Activated CD4-positive, alpha-beta T cell treated with anti-CD3 and anti-CD28 coated beads, Interleukin-2, amount 10 ng/mL, durations not matched to agents 24 days and 14 days (primary cell): ENCODE results near the gene UGT1A6. TPM values are rescaled to one million over a fixed set of nuclear protein-coding genes. Genes with fewer than 3 reads are reported as not detected.
"Not testable (repeated sequence)": the region's sequence is repeated elsewhere in the genome, so short reads cannot be mapped to it uniquely, and the experiment has no call there.

Experiments used
- DNase-seq: peaks from one replicate; pipeline ENCODE4 v3.0.0; 2022
- H3K27ac Mint-ChIP-seq: one replicate; pipeline ENCODE4 v1.8.0; 2022; ENCODE audit warnings: mild to moderate bottlenecking, mixed read lengths
- H3K27me3 Mint-ChIP-seq: one replicate; pipeline ENCODE4 v1.8.0; 2022; ENCODE audit warnings: mixed read lengths
- H3K36me3 Mint-ChIP-seq: one replicate; pipeline ENCODE4 v1.8.0; 2022; ENCODE audit warnings: low read depth, mild to moderate bottlenecking, mixed read lengths
- H3K4me1 Mint-ChIP-seq: one replicate; pipeline ENCODE4 v1.8.0; 2021; ENCODE audit warnings: mixed read lengths
- H3K4me3 Mint-ChIP-seq: one replicate; pipeline ENCODE4 v1.8.0; 2022; ENCODE audit warnings: mild to moderate bottlenecking, moderate library complexity, mixed read lengths
- H3K9me3 Mint-ChIP-seq: one replicate; pipeline ENCODE4 v1.8.0; 2021; ENCODE audit warnings: mixed read lengths
- intact Hi-C: fragments of 100-400 bp; cut with micrococcal nuclease; formaldehyde crosslinking; loops from one replicate; pipeline ENCODE4 v1.15.1; 2023
- total RNA-seq: library from RNA; stranded (reverse); gene quantifications from 2 replicates; pipeline ENCODE4 v1.2.3, GENCODE V29; 2022

UGT1A6 gene
- total RNA-seq, result not detected in 2 replicates

- Mint-ChIP-seq H3K9me3 (no peaks in the 10 kb centered on the region), H3K4me3 (no peak within 1 kb of the TSS), H3K27ac (no peak within 1 kb of the TSS), H3K36me3 (no peaks in the 10 kb centered on the region), H3K27me3 (peaks cover 28% of the 10 kb centered on the region), H3K4me1 (no peaks in the 10 kb centered on the region)
- DNase-seq, result no peak
- intact Hi-C loops, result no loop called here
Measured at GRCh38 chr2:233692648-233693047, at the start of gene UGT1A6. UGT1A6 (plus strand) TSS chr2:233692890; CDS start chr2:233693005, 115 bp downstream.

GRCh38 chr2:233643128-233643527 is 49.6 kb upstream of the UGT1A6 start:
- Mint-ChIP-seq H3K4me3 (no peak overlapping the region), H3K36me3 (no peaks in the 10 kb centered on the region), H3K9me3 (peaks cover 5% of the 10 kb centered on the region), H3K4me1 (no peaks in the 10 kb centered on the region), H3K27me3 (peaks cover 3% of the 10 kb centered on the region), H3K27ac (no peak overlapping the region)
- intact Hi-C loops, result no loop called here
- no peak for DNase-seq

GRCh38 chr2:233646033-233646432 is 46.7 kb upstream of the UGT1A6 start:
- H3K27ac Mint-ChIP-seq, H3K9me3 Mint-ChIP-seq, H3K4me1 Mint-ChIP-seq, H3K4me3 Mint-ChIP-seq, H3K27me3 Mint-ChIP-seq, intact Hi-C loops, DNase-seq, H3K36me3 Mint-ChIP-seq: not testable (repeated sequence)

GRCh38 chr2:233650981-233651380 is 41.7 kb upstream of the UGT1A6 start:
- Mint-ChIP-seq H3K27ac (no peak overlapping the region), H3K9me3 (peaks cover 5% of the 10 kb centered on the region), H3K4me3 (no peak overlapping the region), H3K27me3 (peaks cover 14% of the 10 kb centered on the region), H3K4me1 (no peaks in the 10 kb centered on the region), H3K36me3 (no peaks in the 10 kb centered on the region)
- intact Hi-C loops, result no loop called here
- no peak for DNase-seq

- intact Hi-C loops, result no loop called here
- H3K4me3 Mint-ChIP-seq, result no peak overlapping the region
- no peak for DNase-seq
- no peaks in the 10 kb centered on the region for H3K4me1 Mint-ChIP-seq
- no peak overlapping the region for H3K27ac Mint-ChIP-seq
- H3K27me3 Mint-ChIP-seq, result peaks cover 14% of the 10 kb centered on the region
- no peaks in the 10 kb centered on the region for H3K36me3 Mint-ChIP-seq
- peaks cover 3% of the 10 kb centered on the region for H3K9me3 Mint-ChIP-seq
Measured at GRCh38 chr2:233651430-233651829, 41.3 kb upstream of the UGT1A6 start.

GRCh38 chr2:233654501-233654900 is 38.2 kb upstream of the UGT1A6 start:
- Mint-ChIP-seq H3K4me1 (no peaks in the 10 kb centered on the region), H3K9me3 (no peaks in the 10 kb centered on the region), H3K4me3 (no peak overlapping the region), H3K27ac (no peak overlapping the region), H3K27me3 (peaks cover 22% of the 10 kb centered on the region), H3K36me3 (no peaks in the 10 kb centered on the region)
- intact Hi-C loops, result no loop called here
- no peak for DNase-seq

GRCh38 chr2:233655043-233655442 is 37.6 kb upstream of the UGT1A6 start:
- H3K4me1 Mint-ChIP-seq, result no peaks in the 10 kb centered on the region
- no peaks in the 10 kb centered on the region for H3K36me3 Mint-ChIP-seq
- intact Hi-C loops, result no loop called here
- no peak for DNase-seq
- H3K4me3 Mint-ChIP-seq, result no peak overlapping the region
- H3K27ac Mint-ChIP-seq, result no peak overlapping the region
- H3K9me3 Mint-ChIP-seq, result no peaks in the 10 kb centered on the region
- peaks cover 27% of the 10 kb centered on the region for H3K27me3 Mint-ChIP-seq

- H3K27ac Mint-ChIP-seq, DNase-seq, H3K36me3 Mint-ChIP-seq, intact Hi-C loops, H3K4me3 Mint-ChIP-seq, H3K9me3 Mint-ChIP-seq, H3K4me1 Mint-ChIP-seq: not testable (repeated sequence)
- peaks cover 31% of the 10 kb centered on the region for H3K27me3 Mint-ChIP-seq
Measured at GRCh38 chr2:233655943-233656342, 36.7 kb upstream of the UGT1A6 start.

GRCh38 chr2:233656443-233656842 is 36.2 kb upstream of the UGT1A6 start:
- peaks cover 31% of the 10 kb centered on the region for H3K27me3 Mint-ChIP-seq
- H3K4me1 Mint-ChIP-seq, result no peaks in the 10 kb centered on the region
- H3K9me3 Mint-ChIP-seq, result no peaks in the 10 kb centered on the region
- no peak for DNase-seq
- no peak overlapping the region for H3K4me3 Mint-ChIP-seq
- H3K27ac Mint-ChIP-seq, result no peak overlapping the region
- intact Hi-C loops, result no loop called here
- no peaks in the 10 kb centered on the region for H3K36me3 Mint-ChIP-seq

- no peaks in the 10 kb centered on the region for H3K36me3 Mint-ChIP-seq
- H3K27ac Mint-ChIP-seq, result no peak overlapping the region
- H3K9me3 Mint-ChIP-seq, result no peaks in the 10 kb centered on the region
- intact Hi-C loops, result no loop called here
- no peak overlapping the region for H3K4me3 Mint-ChIP-seq
- no peak for DNase-seq
- H3K27me3 Mint-ChIP-seq, result peaks cover 26% of the 10 kb centered on the region
- H3K4me1 Mint-ChIP-seq, result no peaks in the 10 kb centered on the region
Measured at GRCh38 chr2:233658610-233659009, 34.1 kb upstream of the UGT1A6 start.

- intact Hi-C loops, result no loop called here
- no peak for DNase-seq
- Mint-ChIP-seq H3K27me3 (peaks cover 16% of the 10 kb centered on the region), H3K9me3 (peaks cover 11% of the 10 kb centered on the region), H3K4me3 (no peak overlapping the region), H3K36me3 (no peaks in the 10 kb centered on the region), H3K27ac (no peak overlapping the region), H3K4me1 (no peaks in the 10 kb centered on the region)
Measured at GRCh38 chr2:233663911-233664310, 28.8 kb upstream of the UGT1A6 start.

GRCh38 chr2:233668605-233669260 is 24.0 kb upstream of the UGT1A6 start:
- H3K9me3 Mint-ChIP-seq, result peaks cover 14% of the 10 kb centered on the region
- no peak overlapping the region for H3K4me3 Mint-ChIP-seq
- no peak for DNase-seq
- no peak overlapping the region for H3K27ac Mint-ChIP-seq
- H3K27me3 Mint-ChIP-seq, result peaks cover 12% of the 10 kb centered on the region
- H3K4me1 Mint-ChIP-seq, result no peaks in the 10 kb centered on the region
- intact Hi-C loops, result no loop called here
- no peaks in the 10 kb centered on the region for H3K36me3 Mint-ChIP-seq

GRCh38 chr2:233671290-233672161 is 21.2 kb upstream of the UGT1A6 start, which contains the start of gene UGT1A9:
UGT1A9 (plus strand) TSS chr2:233671898; CDS start chr2:233671935, 37 bp downstream.
- intact Hi-C loops, result no loop called here
- H3K4me1 Mint-ChIP-seq, result no peaks in the 10 kb centered on the region
- no peak for DNase-seq
- H3K27me3 Mint-ChIP-seq, result peaks cover 16% of the 10 kb centered on the region
- H3K4me3 Mint-ChIP-seq, result no peak within 1 kb of the TSS
- H3K9me3 Mint-ChIP-seq, result peaks cover 10% of the 10 kb centered on the region
- no peak within 1 kb of the TSS for H3K27ac Mint-ChIP-seq
- H3K36me3 Mint-ChIP-seq, result no peaks in the 10 kb centered on the region

GRCh38 chr2:233672886-233673285 is 19.8 kb upstream of the UGT1A6 start:
- H3K27me3 Mint-ChIP-seq, result peaks cover 18% of the 10 kb centered on the region
- H3K4me1 Mint-ChIP-seq, result no peaks in the 10 kb centered on the region
- H3K27ac Mint-ChIP-seq, result no peak overlapping the region
- no peaks in the 10 kb centered on the region for H3K36me3 Mint-ChIP-seq
- peaks cover 10% of the 10 kb centered on the region for H3K9me3 Mint-ChIP-seq
- H3K4me3 Mint-ChIP-seq, result no peak overlapping the region
- intact Hi-C loops, result no loop called here
- no peak for DNase-seq
